RPMI7951 (cell line): ENCODE data around the gene USP44. TPM values are rescaled to one million over a fixed set of nuclear protein-coding genes. Genes with fewer than 3 reads are reported as not detected.
"Not testable (repeated sequence)": the region's sequence is repeated elsewhere in the genome, so short reads cannot be mapped to it uniquely, and the experiment has no call there.

Experiments
- DNase-seq: peaks from one replicate; pipeline ENCODE4 v3.0.0-alpha.2; 2012; ENCODE audit warnings: low read depth
- total RNA-seq: library from RNA; depleted of rRNA; stranded (reverse); fragments of >200 nt; shearing (Covaris generic); gene quantifications from 2 replicates; pipeline ENCODE4 v1.2.3, GENCODE V29; 2014; rRNA removed

The USP44 gene
- total RNA-seq = not detected in 2 replicates

DNA sequence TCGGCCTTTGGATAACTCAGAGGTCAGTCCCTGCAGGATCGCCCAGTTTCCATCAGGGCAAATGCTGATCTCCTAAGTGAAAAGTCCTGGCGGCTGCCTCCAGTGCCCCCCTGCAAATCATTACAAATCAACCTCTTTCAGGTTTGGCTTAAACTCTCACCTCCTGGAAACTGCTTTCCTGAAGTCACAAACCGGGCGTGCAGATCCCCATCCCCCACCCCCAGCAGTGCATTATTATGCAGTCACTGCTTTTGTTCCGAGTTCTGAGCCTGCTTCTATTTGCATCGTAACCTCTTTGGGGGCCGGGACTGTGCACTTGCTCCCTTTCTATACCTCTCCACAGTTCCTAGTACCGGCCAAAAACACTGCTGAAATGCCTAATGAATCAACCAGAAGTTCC lies at the start of gene USP44:
TSS of gene USP44 (minus strand) at position 172 of the 400 bp plus-strand sequence. CDS start 17,220 bp downstream, outside the sequence.
- no peak for DNase-seq

DNA sequence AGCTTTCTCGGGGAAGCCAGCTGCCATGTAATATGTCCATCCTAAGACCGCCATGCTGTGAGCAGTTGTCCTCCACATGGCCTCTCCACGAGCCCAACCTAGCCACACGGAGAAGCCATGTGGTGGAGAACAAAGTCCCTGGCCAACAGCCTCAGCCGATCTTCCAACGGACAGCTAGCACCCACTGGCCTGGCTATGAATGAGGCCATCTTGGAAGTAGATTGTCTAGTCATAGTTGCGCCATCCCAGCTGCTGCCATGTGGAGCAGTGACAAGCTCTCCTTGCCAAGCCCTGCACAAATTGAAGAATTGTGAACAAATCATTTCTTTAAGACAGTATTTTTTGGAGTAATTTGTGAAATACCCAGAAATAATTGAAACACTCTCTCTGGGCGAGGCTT lies 49.3 kb upstream of the USP44 start:
- no peak for DNase-seq

DNA sequence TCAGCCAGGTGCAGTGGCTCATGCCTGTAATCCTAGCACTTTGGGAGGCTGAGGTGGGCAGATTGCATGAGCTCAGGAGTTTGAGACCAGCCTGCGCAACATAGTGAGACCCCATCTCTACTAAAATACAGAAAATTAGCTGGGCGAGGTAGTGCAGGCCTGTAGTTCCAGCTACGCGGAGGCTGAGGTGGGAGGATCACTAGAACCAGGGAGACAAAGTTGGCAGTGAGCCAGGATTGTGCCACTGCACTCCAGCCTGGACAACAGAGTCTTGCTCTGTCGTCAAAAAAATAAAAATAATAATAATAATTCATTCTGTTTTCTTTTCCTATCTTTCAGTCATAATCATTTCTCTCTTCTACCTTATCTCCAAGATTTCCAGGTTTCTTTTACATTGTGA lies 48.6 kb upstream of the USP44 start:
- no peak for DNase-seq

DNA sequence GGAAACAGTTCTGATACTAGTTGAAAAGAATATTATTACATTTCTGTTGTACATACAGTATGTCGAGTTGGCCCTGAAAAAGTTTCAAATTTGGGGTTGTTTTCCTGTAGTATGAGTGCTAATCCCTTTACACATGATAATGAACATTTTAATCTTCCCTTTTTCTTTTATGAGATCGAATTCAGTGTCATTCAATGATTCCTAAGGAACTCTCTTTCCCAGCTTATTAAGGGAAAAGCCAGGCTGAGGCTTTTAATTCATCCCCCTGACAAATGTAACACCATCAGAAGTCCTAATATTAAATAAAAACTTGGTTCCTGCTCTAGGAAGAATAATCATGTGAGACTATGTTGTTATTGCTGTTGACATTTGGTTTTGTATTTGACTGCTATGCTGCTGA lies 42.9 kb upstream of the USP44 start:
- no peak for DNase-seq

DNA sequence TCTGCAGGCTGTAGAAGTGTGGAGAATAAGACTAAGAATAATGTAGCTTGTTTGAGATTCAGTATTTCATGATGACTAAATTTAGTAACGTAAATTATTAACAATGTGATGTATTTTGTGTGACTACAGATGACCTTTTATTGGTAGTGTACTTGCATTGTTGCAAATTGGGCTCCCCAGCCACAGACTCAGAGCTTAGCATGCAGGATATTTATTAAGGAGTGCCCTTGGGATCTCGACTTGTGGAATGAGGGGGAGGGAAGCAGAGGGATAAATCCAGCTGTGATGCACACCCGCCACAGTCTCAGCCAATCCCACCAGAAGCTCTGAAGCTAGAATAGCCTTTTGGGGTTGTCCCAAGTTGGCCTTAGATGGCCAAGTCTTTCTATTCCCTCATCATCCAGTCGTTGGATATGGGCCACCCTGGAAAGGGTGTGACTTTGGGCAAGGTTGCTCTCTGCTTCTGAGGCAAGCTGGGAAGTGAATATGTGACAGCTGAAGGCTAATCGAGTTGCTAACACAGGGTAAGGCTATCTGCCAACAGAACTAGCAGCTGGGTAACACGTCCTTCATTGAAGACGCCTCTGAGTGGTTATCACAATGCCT lies 42.1 kb upstream of the USP44 start:
- DNase-seq = no peak

DNA sequence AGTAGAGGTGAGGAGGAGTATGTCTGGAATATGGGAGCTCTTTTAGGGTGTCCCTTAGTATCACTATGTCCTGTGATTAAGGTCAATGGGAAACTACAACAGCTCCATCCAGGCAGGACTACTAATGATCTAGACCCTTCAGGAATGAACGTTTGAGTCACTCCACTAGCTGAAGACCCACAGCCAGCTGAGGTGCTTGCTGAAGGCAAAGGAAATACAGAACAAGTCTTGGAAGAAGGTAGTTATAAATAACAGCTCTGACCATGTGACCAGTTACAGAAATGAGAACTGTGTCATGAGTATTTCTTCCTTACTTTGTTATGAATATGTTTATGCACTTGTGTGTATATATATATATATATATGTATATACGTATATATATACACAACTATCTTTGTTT lies 40.5 kb upstream of the USP44 start:
- DNase-seq = no peak

DNA sequence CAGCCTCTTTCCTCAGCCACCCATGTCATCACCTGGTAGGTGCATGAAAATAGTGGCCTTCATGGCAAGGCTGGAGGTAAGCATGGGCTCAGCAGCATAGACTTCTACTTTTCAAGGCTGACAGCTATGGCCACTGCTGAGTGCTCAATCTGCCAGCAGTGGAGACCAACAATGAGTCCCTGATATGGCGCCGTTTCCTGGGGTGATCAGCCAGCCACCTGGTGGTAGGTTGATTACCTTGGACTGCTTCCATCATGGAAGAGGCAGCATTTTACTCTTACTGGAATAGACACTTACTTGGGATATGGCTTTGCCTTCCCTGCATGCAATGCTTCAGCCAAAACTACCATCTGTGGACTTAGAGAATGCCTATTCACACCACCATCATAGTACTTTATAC lies 39.5 kb upstream of the USP44 start:
- no peak for DNase-seq

DNA sequence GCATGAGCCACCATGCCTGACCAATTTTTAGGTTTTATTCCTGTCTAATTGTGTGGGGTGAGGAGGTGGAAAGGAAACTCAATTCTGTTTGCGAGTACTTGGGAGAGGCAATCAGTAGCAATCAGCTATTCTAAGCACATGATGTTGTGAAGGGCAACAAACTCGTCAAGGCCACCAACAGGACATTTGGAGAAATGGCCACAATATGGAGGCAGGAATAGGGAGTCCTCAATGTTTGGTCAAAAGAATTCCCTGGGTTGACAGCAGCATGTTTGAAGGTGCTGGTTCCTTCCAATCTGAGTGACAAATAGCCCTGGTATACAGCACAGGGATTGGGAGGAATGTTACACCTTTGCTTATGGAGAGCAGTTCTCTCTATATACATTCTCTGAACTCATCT lies 32.7 kb upstream of the USP44 start:
- DNase-seq = no peak

DNA sequence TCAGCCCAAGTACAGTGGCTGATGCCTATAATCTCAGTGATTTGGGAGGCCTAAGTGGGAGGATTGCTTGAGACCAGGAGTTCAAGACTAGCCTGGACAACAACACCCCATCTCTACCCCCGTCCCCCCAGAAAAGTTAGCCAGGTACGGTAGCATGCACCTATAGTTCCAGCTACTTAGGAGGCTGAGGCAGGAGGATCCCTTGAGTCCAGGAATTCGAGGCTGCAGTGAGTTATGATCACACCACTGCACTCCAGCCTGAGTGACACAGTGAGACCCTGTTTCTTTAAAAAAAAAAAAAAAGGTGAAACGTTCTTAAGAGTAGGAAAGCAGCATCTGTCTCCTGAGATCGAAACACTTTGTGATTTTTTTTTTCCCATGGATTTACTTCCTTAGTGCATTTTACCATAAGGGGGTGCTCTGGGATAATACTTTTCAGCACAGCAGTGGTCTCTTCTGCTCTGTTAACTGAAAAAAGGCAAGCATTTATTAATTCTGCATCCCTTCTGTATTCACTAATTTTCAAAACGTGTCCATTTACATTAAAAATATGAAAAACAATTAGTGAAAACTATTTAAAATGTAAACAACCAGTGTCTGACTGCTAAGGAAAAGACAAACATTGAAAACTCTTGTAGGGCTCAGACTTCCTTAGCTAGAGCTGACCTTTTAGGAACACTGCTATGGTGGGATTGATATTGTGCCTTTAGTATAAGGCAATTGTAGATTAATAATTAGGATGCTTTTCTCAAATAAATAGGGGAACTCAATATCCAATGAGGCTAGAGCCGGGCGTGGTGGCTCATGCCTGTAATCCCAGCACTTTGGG lies 31.2 kb upstream of the USP44 start:
- DNase-seq = peak; percentile 40

DNA sequence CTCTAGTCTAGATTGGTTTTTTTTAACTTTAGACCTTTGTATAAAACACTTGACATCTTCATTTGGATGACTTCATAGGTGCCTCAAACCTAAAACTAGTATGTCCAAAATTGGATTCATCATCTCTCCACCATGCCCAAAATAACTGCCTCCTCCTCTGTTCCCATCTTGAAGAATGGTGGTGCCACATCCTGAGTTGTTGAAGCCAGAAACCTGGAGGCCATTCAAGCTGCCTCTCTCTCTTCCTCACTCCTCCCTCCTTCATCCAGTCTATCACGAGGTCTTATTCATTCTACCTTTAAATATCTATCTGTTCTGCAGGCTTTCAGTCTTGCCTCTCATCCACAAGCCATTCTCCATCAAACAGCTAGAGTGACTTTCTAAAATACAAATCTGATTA lies 26.5 kb upstream of the USP44 start:
- no peak for DNase-seq

DNA sequence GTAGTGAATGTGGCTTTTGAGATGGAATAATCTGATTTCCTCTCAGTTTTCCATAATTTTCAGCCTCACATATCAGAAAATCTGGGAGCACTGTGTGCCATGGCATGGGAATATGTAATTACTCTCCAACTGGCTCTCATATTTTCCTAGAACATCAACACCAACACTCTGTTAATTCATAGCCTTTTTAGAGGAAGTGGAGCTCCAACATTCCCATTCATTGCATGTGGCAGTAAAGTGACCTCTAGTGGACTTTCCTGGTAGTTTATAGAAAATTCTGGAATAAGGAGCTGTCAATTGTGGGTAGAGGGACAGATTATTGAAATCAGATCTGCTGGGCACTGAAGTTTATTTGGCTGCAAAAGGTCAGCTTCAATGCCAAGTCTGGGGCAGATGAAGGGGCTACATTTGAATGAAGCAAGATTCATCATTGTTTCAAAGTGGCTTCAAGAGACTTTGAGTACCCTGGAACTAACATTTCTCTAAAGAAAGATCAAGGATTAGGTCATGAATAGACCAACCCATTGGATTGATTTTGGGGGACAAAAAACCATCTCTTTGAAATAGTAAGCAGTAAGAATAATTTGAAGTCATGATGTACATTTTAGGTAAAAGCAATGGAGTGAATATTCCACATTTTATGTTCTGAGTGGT lies 23.6 kb upstream of the USP44 start:
- DNase-seq = peak; percentile 44

DNA sequence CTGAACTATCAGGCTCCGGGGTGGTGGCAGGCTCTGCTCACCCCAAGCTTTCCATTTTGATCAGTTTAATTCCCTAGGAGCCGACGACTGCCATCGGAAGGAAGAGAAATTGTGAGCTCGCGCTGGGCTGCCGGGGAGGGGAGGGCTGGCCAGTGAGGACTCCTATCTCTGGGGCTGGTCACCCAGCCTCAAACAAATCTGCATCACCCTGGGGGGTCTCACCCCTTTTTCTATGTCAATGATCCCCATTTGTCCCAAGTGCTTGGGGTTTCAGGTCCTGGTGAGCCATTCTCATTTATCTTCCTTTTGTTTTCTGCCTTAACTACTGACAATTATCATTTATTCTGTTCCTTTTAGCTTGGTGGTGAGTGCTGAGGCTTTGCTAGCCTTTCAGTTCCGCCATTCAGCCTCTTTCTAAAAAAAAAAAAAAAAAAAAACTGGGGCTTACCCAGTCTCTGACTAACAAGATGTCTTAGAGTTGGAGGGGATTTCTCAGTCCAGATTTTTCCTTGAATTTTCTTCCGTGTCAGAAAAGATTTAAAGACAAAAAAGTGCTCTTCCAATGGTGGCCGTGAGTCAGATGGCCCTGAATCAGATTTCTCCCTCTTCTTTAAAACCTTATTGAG lies 22.8 kb upstream of the USP44 start:
- DNase-seq = no peak

DNA sequence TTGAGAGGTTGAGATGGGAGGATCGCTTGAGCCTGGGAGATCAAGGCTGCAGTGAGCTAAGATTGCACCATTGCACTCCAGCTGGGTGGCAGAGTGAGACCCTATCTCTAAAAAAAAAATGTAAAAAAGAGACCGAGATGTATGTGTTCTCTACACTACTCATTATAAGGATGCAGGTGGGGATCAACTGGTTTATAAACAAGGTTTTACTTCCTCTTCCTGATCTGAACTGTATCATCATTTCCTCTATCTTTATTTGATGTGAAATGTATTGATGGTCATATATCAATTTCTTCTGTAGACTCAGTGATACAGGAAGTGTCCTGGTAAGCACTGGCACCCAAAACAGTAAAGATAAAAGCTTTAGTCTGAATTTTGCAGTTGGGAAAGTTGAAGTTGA lies 20.1 kb upstream of the USP44 start:
- no peak for DNase-seq

DNA sequence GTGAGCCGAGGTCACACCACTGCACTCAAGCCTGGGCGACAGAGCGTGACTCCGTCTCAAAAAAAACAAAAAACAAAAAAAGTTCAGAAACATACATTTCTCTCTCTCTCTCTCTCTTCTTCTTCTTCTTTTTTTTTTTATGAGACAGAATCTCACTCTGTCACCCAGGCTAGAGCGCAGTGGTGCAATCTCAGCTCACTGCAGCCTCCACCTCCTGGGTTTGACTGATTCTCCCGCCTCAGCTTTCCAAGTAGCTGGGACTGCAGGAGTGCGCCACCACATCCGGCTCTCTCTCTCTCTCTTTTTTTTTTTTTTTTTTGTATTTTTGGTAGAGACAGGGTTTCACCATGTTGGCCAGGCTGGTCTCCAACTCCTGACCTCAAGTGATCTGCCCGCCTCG lies 16.8 kb upstream of the USP44 start:
- DNase-seq = not testable (repeated sequence)

DNA sequence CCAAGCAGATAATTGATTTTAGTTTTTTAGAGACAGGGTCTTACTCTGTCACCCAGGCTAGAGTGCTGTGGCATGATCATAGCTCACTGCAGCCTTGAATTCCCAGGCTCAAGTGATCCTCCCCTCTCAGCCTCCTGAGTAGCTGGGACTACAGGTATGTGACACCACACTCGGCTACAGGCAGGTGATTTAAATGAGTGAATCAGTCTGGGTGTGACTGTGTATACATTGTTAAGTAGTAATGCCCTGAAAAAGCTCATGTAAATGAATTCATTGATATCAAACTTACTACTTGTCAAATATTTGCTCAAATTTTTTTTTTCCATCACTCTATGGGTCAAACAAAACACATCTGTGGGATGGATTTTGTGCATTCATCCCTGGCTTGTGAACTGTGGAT lies 6.3 kb upstream of the USP44 start:
- no peak for DNase-seq

DNA sequence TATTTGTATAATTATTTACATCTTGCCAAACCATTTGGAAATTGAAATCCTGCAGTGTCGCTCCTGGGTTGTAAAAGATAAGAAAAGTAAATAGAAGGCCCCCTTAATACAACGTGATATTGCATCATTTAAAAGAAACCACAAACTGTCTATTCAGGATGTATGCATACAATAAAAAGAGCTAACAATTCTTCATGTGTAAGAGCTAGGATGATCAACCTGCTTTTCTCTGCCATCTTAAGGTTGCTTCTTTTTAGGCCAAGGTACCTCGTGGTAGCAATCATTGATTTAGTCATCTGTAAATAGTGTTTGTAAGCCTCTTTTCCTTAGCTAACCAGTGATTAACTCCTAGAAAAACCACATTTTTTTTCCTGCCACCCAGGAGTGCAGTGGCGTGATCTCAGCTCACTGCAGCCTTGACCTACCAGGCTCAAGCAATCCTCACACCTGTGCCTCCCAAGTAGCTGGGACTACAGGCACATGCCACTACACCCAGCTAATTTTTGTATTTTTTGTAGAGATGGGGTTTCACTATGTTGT lies 3.3 kb upstream of the USP44 start:
- DNase-seq = no peak

DNA sequence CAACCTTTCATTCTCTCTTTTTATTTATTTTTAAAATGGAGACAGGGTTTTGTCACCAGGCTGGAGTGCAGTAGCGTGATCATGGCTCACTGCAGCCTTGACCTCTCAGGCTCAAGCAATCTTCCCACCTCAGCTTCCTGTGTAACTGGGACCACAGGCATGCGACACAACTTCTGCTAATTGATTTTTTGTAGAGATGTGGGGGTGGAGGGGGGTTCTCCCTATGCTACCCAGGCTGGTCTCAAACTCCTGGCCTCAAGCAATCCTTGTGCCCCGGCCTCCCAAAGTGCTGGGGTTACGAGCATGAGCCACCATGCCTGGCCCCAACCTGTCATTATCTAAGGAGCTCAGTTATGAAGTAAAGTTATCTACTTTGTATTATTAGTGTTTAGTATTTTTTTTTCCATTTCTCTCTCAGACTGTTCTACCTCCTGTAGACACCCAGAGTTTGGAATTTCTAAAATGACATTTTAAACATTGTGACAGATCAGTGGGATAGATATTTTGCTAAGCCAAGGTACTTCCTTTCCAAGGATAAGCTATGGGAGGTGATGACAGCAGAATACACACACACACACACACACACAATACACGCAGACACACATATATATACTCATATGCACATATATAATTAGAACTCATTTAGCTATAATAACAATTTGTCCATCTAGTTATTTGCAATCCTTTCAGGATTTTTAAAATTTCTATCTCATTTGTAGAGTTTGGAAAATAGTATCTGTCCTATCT lies 2.1 kb upstream of the USP44 start:
- DNase-seq = no peak

DNA sequence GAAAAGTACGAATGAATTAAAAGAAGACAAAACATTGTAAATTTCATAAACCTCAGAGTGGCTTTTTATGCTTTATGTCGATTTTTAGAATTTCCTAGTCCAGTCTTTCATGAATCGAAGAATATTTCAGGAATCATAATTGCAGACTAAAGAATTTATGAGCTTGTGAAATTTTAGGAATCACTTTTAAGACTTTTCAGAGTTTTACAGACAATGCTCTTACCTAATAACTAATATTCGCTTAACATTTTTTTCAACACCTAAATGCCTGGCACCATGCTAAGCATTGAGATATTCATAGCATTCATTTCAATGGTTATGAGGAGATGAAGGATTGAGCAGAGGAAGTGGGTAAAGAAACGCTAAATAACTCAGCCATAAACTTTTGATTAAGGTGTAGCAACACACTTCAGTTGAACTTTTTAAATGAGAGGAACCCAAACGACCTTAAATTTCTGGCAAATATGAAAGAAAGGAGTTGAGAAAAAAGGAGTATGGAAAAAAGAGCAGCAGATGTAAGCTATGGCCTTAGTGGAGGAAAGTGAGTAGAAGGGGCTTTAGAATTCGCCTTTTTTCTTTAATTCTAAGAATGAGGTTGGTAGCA lies 739 bp upstream of the USP44 start:
- no peak for DNase-seq

DNA sequence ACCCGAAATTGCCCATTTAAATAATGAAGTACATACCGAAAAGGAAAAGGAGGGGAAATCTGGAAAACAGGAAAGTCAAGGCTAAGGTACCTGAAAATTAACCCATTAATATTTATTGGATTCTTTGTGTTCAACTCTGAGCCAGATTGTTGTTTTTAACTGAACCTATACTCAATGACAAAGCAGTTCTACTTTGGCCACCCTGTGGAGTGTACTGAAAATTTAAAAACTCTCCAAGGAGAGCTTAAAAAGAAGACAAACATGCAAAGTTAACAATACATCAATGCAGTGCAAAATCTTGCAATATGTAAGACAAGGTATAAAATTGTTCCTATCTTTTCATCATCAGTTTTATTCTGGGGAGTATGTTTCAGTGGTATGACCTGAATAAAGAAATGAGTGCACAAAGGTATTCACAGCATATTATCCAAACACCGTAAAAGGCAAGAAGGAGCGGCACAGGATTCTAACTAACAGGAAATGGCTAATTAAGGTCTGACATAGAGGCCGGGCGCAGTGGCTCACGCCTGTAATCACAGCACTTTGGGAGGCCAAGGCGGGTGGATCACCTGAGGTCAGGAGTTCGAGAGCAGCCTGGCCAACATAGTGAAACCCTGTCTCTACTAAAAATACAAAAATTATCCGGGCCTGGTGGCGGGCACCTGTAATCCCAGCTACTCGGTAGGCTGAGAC lies 1.7 kb downstream of the USP44 start:
- no peak for DNase-seq
